IMR-90 (cell line): Measurements from ENCODE around the gene UBE2M. TPM values are rescaled to one million over a fixed set of nuclear protein-coding genes. Genes with fewer than 3 reads are reported as not detected.

Experiments used
- CHD1 ChIP-seq: IDR thresholded peaks from 2 replicates; pipeline ENCODE4 v1.6.1; 2012; ENCODE audit warnings: low read depth, low read length, improper control_type of control experiment
- CTCF ChIP-seq: conservative IDR thresholded peaks from 2 replicates; pipeline ENCODE4 v1.5.1; 2012; ENCODE audit warnings: mild to moderate bottlenecking, low read depth, low read length, improper control_type of control experiment
- polyA plus RNA-seq, 3 experiments: library from polyadenylated mRNA; depleted of rRNA; stranded (reverse); fragments of >200 nt; gene quantifications; 2 replicates each; pipeline ENCODE4 v1.2.3, GENCODE V29; 2012; ENCODE audit warnings: low replicate concordance in 1 of 3
- total RNA-seq: library from RNA; depleted of rRNA; stranded (reverse); fragments of >200 nt; gene quantifications from 2 replicates; pipeline ENCODE4 v1.2.3, GENCODE V29; 2012

Gene UBE2M
- total and polyA plus RNA-seq, 2 of the 4 experiments (the other 2 are of a cell fraction), result 55.9 to 66.6 TPM

- no peak for TF ChIP-seq CTCF
- TF ChIP-seq CHD1, result no peak
These were observed 27.2 kb upstream of the UBE2M start (continued) for GRCh38 chr19:58585442-58586132.
